Measurements from ENCODE around the gene WDR64.
"Not testable (repeated sequence)": the region's sequence is repeated elsewhere in the genome, so short reads cannot be mapped to it uniquely, and the experiment has no call there.

The WDR64 gene

DNA sequence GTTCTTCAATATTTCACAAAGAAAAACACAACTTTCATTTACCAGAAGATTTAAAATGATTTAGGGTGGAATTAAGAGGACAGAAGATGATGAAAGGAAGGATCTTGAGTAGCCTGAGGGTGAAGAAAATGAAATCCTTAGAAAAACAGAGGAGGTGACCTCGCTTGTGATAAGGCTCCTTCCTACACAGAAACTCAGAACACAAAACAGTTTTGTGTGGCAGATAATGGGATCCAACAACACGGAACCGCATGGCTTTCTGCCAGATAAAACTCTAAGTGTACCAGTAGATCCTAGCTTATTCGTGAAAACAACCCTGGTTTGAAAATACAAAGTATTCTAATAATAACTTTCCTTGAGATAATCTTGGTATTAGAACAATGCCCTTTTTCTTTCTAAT lies 121.9 kb downstream of the WDR64 start:
- no peak for DNase-seq (ENCODE audit: low read depth, low spot score)
- H3K27ac ChIP-seq = no peak overlapping the region

DNA sequence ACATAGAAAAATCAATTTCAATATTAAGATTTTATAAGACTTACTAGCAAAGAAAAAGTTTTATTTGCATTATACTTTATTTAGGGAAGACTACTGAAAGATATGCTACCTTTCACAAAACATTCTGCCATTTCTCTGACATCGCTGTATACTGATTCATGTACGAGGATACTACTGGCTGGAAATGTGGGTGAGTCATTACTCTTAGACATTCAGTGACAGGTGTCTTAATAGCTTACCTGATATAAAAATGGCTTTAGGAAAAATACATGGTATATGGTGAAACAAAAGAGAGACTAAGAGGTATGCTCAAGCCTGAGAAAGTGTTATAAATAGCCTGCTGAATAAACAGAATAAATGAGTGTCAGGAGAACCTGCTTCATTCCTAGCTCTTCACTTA lies 122.9 kb downstream of the WDR64 start:
- no peak overlapping the region for H3K27ac ChIP-seq
- DNase-seq (ENCODE audit: low read depth, low spot score) = peak; percentile 6

DNA sequence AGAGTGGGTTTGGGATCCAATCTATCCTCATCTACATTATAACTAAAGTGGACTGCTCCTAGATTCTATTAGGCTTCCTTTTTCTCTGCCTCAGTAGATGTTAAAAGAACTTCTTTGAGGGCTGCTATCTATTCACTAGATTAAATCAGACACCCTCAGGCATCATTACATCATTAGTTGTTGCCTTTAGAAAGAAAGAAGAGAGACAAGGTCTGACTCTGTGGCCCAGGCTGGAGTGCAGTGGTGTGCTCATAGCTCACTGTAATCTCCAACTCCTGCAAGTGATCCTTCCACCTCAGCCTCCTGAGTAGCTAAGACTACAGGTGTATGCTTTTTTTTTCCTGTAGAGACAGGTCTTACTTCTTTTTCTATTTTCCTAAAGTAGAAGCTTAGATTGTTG lies 124.8 kb downstream of the WDR64 start:
- no peak overlapping the region for H3K27ac ChIP-seq
- DNase-seq (ENCODE audit: low read depth, low spot score) = no peak

DNA sequence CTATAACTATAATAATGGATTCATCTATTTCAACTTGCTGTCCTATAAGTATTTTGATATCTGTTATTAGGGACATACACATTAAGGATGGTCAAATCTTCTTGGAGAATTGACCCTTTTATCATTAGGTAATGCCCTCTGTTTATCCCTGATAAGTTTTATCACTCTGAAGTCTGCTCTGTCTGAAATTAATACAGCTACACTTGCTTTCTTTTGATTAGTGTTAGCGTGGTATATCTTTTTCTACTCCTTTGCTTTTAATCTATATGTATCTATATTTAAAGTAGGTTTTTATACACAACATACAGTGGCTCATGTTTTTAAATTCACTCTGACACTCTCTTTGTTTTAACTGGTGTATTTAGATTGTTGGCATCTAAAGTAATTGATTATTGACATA lies 126.0 kb downstream of the WDR64 start:
- H3K27ac ChIP-seq = no peak overlapping the region
- DNase-seq (ENCODE audit: low read depth, low spot score) = no peak

DNA sequence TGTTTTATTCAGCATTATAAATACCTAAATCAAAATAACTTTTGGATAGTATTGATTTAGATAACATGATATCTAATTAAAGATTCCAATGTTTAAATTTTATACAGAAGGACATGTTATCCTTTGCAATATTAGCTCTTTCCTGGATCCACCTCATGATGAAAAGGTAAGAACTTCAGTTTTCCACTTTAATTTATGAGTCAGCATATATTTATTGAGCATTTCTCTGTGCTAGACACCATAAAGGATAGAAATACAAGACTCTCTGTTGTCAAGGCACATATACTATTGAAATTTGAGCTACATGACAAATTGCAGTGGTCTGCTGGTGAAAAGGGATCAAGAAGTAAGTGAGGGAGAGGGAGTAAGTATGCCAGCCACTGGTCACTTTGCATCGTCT lies 127.8 kb downstream of the WDR64 start:
- DNase-seq (ENCODE audit: low read depth, low spot score) = no peak
- no peak overlapping the region for H3K27ac ChIP-seq

DNA sequence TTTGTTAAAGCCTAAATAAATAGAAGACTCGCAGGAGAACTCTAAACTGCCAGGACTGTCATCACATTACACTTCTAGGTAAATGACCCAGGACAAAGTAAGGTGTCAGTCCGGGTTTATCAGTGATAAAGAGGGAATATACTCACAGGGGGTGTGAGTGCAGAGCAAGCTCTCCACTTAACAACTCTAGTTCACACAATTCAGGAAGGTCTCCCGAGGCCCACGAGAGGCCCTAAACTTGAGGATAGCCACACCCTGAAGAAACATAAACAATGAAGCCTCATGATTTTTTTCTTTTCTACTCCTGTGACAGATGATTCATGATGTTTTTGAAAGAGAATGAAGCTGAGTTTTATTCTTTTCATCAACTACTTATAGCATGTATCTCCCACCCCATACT lies 130.3 kb downstream of the WDR64 start:
- no peak overlapping the region for H3K27ac ChIP-seq
- no peak for DNase-seq (ENCODE audit: low read depth, low spot score)

DNA sequence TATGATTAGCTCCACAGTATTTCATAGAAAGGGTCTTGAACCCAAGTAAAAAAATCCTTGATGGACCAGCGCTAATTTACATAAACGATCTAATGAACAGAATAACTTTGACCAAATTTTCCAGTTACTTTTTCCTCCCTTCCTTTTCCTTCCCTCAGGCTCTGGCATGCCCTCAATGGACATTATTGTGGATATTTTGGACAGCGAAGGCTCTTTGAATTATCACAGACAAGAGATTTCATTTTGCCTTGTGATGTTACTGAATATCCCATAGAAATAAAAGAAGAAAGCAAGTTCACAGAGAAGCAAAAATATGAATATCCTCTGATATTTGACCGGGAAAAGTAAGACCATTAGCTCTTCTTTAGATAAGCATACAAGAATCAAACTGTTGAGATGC lies 135.6 kb downstream of the WDR64 start:
- DNase-seq (ENCODE audit: low read depth, low spot score) = no peak

DNA sequence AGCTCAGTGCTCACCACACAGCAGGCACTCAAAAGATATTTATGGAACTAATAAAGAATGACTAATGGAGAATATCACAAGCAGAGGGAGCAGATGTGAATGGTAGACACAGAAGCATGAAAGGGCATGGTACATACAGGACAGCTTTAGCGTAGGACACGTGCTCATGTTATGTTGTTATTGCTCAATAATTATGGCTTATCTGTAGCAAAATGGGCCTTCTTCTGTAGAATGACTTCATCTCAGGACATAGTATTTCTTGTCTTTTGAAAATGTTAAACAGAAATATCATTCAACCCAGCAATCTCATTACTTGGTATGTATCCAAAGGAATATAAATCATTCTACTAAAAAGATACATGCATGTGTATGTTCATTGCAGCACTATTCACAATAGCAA lies 137.0 kb downstream of the WDR64 start:
- no peak for DNase-seq (ENCODE audit: low read depth, low spot score)

More for the DNA sequence above, 135.6 kb downstream of the WDR64 start:
- H3K27ac ChIP-seq = no peak overlapping the region

DNA sequence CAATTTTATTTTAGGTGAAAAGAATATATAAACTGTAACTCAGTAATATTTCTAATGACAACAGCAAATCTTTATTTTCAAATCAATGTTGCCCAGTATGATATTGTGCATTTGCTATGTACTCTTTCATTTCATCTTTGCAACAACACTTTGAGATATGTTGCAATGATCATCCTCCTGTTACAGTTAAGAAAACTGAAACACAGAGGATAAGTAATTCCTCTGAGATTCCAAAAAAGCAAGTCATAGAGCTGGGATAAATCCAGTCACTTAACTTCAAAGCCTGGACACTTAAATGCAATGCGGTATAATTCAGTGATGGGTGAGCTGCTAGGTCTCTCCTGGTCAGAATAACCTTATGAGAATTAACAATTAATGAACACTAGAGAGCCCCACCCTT lies 147.3 kb downstream of the WDR64 start:
- DNase-seq (ENCODE audit: low read depth, low spot score) = no peak
- H3K27ac ChIP-seq = no peak overlapping the region

More for the DNA sequence above, 137.0 kb downstream of the WDR64 start:
- H3K27ac ChIP-seq = no peak overlapping the region

DNA sequence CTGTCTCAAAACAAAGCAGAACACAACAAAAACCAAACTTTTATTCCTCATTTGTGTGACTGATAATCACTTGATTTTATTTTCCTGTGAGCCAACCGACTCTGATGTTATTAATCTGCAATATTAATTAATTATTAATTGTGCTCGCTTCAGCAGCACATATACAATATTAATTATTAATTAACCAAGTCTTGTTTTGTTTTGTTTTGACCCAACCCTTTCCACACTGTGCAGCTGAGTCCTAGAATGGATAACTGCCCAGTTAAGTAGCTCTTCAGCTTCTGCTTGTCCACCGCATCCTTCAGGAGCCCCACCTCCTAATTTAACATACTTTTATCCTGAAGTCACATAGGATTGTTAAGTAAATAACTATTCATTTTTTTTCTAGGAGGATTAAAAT lies 148.6 kb downstream of the WDR64 start:
- H3K27ac ChIP-seq = no peak overlapping the region
- DNase-seq (ENCODE audit: low read depth, low spot score) = no peak

DNA sequence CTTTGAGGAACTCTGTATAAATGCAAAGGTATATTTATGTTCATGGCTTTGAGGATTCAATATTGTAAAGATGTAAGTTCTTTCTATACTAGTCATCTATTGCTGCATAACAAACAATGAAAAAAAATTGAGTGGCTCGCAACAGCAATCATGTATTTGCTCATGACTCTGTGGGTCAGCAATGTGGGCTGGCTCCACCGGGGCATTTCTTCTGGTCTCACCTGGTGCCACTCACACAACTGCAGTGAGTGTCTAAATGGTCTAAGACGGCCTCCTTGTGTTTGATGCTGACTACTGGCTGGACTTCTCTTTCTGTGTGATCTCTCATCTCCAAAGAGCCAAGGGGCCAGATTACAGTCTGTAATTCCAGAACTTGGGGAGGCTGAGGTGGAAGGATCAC lies 150.8 kb downstream of the WDR64 start:
- peak overlapping the region; percentile 35 for H3K27ac ChIP-seq
- DNase-seq (ENCODE audit: low read depth, low spot score) = no peak

DNA sequence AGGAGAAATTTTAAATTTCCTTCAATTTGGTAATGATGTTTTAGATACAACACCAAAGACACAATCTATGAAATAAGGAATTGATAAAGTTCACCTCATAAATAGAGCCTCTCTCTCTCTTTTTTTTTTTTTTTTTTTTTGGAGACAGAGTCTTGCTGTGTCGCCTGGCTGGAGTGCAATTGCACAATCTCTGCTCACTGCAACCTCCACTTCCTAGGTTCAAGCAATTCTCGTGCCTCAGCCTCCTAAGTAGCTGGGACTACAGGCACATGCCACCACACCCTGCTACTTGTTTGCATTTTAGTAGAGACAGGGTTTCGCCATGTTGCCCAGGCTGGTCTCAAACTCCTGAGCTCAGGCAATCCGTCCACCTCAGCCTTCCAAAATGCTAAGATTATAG lies 152.6 kb downstream of the WDR64 start:
- H3K27ac ChIP-seq; DNase-seq (ENCODE audit: low read depth, low spot score): not testable (repeated sequence)

DNA sequence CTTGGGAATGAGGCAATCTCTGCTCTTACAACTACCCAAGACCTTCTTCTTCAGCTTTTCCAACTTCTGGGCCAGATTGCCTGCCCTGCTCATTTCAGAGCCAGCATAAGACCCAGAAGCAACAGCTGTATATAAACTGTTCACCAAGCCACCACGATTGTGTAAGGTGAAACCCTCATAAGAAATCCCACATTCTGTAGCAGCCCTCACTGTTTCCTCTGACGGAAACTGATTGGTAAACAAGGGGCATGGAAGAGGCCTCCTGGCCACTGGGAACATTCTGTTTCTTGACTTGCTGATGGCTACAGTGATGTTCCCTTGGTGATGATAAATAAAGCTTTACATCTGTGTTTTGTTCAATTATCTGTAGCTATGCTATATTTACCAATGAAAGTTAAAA lies 156.2 kb downstream of the WDR64 start:
- H3K27ac ChIP-seq = no peak overlapping the region
- DNase-seq (ENCODE audit: low read depth, low spot score) = no peak

DNA sequence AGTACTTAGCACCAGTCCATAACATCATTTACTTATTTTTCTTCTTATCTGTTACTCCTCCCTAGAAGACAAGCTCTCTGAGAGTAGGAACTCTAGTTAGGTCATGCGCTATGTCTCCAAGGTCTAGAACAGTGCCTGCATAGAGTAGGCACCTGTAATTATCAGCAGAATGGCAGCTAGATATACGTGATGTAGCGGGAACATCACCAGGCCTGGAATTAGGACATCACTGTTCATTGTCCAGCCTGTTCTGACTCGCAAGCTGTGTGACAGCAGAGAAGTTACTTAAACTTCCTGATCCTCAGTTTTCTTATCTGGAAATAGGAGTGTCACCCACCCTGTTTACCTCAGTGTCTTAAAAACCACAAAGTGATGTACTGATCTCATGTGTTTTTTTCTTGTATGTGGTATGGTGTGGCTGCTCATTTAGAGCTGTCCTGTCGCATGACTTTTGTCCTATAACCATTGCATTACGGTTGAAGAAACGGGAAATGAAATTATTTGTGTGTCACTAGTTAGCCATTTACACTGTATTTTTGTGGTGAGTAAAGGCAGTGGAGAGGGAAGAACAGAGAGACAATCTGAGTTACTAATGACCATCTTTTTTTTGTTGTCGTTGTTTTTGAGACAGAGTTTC lies 158.8 kb downstream of the WDR64 start:
- no peak for DNase-seq (ENCODE audit: low read depth, low spot score)
- H3K27ac ChIP-seq = no peak overlapping the region

DNA sequence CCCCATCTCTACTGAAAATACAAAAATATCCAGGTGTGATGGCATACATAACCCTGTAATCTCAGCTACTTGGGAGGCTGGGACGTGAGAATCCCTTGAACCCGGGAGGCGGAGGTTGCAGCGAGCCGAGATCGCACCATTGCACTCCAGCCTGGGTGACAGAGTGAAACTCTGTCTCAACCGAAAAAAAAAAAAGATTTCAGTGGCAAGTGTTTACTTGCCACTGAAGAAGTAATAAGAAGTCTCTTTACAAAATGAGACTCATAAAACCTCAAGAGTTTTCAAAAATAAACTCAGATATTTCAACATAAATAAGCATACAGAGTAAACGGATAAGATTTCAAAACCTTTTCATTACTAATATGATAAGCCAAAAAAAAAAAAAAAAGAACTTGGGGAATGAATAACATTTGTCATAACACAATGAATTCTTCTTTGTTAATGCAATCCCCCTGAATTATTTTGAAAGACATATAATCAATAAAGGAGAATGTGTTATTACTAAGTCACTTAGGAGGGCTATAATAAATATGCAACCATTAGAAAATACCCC lies 161.8 kb downstream of the WDR64 start:
- no peak overlapping the region for H3K27ac ChIP-seq
- no peak for DNase-seq (ENCODE audit: low read depth, low spot score)

DNA sequence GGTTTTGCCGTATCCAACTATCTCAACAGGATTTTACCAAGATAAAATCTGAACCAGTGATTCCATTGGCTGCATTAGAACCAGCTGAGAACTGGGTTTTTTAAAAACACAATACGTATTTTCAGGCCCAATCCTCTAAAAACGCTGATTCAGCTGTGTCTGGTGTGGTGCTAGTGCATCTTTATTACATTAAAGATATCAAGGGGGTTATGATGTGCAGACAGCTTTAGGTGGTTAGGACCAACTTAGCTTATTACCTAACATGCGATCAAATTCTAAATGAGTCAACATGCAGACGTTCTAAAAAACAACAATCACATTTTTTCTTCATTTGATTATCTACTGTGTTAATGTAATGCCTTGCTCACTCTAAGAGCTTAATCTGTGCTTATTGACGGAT lies 163.9 kb downstream of the WDR64 start:
- no peak overlapping the region for H3K27ac ChIP-seq
- no peak for DNase-seq (ENCODE audit: low read depth, low spot score)

DNA sequence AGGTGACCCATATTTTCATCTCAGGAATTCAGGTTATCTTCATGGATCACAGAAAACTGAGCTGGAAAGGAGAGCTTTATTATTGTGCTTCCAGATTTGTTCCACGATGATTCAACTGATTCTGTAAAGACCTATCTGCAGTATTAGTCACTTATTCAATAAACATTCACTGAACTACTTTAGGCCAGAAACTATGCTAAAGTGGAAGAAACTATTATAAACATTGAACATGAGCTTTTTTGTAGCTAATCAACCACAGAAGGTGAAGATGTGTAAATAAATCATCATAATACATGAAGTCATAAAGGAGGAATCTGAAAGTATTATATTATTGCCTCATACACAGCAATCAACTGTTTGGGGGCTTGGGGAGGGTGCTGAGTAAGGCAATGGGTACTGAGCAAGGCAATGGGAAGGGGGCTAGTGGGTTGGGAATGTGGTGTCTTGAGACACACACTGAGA lies 165.3 kb downstream of the WDR64 start:
- DNase-seq (ENCODE audit: low read depth, low spot score) = no peak
- no peak overlapping the region for H3K27ac ChIP-seq

DNA sequence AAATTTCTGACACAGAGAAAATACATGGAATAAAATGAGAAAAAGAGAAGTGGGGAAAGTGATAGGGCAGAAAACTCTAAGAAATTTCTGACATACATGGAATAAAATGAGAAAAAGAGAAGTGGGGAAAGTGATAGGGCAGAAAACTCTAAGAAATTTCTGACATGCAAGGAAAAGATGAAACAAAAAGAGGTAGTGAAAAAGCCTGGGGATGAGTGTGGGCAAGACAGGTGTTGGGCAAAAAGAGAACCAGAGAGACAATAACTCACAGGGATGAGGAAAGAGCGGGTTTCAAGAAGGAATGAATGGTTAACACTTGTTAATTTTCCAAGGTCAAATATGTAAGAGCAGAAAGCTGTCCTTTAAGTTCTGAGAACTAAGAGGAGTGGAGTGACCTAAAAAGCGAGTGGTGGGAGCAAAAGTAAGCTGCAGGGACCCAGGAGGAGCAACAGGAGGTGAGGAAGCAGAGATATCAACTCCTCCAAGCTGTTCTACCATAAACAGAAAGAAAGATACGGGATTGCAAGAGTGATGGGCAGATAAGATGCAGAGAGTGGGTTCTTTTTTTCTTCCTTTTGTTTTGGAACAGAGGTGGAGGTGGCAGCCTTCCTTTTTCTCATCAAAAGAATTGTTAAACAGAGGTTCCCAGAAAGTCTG lies 166.0 kb downstream of the WDR64 start:
- no peak overlapping the region for H3K27ac ChIP-seq
- no peak for DNase-seq (ENCODE audit: low read depth, low spot score)

DNA sequence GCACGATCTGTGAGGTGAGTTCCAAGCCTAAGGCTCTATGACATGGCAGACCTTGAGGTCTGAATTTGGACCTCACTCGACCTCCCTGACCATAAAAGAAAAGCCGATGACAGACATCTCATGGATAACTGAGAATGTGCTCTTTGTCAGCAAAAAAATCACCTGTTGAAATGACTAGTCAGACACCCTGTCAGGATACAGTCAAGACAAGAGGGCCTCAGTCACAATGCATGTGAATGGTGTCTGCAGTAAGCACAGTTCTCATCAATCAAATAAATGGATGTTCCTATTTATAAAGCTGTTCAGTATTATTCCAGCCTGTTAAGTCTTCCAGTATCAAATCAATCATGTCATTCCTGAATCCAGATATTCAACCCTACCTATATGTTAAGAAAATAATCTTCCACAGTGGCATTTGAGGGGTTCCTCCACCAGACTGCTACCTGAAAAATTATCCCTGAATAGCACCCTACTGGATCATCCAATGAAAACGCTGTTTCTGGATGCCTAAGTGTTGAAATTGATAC lies 167.3 kb downstream of the WDR64 start:
- DNase-seq (ENCODE audit: low read depth, low spot score) = no peak
- no peak overlapping the region for H3K27ac ChIP-seq

DNA sequence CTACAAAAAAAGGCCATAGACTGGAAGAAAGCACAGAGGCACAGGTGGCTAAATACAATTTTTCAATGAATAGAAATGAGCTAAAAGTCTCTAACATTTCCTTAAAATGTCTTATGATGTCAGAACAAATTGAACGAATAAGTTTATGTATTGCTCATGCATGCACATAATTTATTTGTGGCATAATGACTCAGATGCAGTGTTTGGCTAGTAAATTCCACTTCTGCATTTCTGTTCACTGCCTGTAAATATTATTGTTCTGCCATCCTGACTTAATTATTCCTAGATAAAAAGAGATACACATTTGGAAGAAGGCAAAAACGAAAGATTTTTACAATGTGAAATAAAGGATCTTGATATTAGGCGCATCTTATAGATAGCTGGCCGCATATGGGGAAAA lies 169.3 kb downstream of the WDR64 start:
- DNase-seq (ENCODE audit: low read depth, low spot score) = no peak
- no peak overlapping the region for H3K27ac ChIP-seq

DNA sequence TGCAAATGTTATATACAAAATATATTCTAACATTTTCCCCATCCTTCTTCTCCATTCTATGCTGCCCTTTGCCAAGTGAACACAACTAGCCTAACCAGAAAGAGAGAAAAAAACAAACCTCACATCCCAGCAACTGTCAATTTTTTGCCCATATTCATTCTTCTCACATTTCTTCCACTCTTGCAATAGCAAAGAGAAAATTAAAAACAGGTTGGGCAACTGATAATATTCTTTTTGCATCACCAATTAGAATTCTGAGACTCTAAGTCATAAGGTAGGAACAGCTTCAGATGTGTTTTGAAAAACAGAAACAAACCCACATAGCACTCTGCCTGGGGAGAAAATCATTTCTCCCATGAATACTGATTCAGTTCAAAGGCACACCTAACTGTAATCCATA lies 170.8 kb downstream of the WDR64 start:
- DNase-seq (ENCODE audit: low read depth, low spot score) = no peak
- H3K27ac ChIP-seq = no peak overlapping the region

DNA sequence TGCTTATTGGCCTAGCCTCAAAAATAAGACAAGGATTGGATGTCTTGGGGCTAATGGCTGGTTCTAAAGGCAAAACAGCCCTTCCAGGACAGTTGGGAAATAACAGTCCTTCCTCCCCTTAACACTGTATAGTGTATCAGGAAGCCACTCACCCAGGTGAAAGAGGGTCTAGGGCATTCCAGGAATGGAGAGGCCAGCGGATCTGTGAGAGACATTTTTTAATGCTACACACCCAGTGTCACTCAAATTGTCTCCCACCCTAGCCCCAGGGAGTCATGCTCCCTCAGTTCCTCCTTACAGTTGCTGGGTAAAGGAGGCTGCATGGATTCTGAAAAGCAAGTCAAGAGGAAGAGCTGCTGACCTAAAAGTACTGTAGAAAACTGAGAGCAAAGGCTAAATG lies 171.8 kb downstream of the WDR64 start:
- H3K27ac ChIP-seq = no peak overlapping the region
- DNase-seq (ENCODE audit: low read depth, low spot score) = no peak
